Activated CD8-positive, alpha-beta memory T cell treated with anti-CD3 and anti-CD28 coated beads for 48 hours (primary cell): ENCODE results near the gene IGDCC3.

ENCODE experiments used
- DNase-seq, 3 experiments: peaks; one replicate each; pipeline ENCODE4 v3.0.0-alpha.2; 2020; ENCODE audit warnings: low read depth in 2 of 3, low spot score in 2 of 3

The IGDCC3 gene

DNA sequence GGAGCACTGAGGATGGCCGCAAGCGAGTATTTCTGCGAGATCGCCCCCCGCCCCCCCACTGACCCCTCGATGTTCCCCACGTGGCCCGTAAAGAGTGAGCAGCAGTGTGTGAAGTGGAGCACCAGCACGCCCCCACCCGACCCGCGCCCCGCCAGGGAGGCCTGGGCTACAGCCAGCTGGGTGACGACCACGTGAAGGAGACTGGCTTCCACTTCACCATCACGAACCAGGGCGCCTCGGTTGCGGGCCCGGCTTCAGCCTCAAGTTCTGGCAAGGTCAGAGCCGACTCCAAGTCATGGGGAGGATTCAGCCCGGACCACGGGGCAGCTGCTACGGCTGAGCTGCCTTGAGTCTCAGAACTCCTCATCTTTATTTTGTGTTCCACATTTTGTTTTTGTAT, 75.7 kb downstream of the IGDCC3 start:
- DNase-seq, result no peak

- DNase-seq, result no peak
Observed at GRCh38 chr15:65300924-65301441, 76.8 kb downstream of the IGDCC3 start.

DNA sequence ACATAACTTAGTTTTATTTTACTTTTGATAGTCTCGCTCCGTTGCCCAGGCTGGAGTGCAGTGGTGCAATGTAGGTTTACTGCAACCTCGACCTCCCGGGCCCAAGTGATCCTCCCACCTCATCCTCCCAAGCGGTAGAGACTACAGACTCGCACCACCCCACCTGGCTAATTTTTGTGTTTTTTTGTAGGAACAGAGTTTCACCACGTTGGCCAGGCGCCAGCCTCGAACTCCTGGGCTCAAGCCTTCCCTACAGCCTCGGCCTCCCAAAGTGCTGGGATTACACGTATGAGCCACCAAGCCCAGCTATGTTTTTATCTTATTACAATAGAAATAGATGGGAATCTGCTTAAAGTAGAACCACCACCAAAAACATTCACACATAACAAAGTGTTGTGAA, 79.1 kb downstream of the IGDCC3 start:
- no peak for DNase-seq

- DNase-seq, result no peak
Observed at GRCh38 chr15:65292938-65293518, 84.8 kb downstream of the IGDCC3 start.

- no peak for DNase-seq
Observed at GRCh38 chr15:65290228-65290627, 87.6 kb downstream of the IGDCC3 start.

DNA sequence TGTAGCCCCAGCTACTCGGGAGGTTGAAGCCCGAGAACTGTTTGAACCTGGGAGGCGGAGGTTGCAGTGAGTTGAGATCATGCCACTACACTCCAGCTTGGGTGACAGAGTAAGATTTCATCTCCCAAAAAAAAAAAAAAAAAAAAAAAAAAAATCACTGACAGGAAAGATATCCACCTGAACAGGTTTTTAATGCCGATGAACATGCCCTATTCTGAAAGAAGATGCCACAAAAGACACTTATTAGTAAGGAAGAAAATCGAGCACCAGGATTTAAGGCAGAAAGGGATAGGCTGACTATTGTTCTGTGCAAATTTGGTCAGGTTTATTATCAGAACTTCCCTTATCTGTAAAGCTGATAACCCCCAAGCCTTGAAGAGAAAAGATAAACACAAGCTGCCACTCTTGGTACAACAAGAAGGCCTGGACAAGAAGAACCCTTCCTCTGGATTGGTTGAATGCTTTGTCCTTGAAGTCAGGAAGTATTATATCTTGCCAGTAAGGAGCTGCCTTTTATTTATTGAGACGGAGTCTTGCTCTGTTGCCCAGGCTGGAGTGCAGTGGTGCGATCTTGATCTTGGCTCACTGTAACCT, 88.4 kb downstream of the IGDCC3 start:
- no peak for DNase-seq

DNA sequence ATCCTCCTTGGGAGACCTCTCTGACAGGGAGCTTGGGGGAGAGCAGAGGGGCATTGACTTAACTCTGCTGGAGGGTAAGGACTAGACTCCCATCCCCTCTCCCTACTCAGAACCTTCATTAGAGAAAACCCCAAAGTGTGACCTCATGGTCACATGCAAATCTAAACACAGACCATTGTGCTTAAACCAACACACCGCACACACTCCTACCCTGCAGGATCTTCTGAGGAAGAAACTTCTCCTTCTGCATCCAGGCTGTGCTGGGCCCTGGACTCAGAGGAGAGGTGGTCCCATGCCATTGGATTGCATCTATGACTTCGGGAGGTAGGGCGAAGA, 90.3 kb downstream of the IGDCC3 start:
- no peak for DNase-seq

DNA sequence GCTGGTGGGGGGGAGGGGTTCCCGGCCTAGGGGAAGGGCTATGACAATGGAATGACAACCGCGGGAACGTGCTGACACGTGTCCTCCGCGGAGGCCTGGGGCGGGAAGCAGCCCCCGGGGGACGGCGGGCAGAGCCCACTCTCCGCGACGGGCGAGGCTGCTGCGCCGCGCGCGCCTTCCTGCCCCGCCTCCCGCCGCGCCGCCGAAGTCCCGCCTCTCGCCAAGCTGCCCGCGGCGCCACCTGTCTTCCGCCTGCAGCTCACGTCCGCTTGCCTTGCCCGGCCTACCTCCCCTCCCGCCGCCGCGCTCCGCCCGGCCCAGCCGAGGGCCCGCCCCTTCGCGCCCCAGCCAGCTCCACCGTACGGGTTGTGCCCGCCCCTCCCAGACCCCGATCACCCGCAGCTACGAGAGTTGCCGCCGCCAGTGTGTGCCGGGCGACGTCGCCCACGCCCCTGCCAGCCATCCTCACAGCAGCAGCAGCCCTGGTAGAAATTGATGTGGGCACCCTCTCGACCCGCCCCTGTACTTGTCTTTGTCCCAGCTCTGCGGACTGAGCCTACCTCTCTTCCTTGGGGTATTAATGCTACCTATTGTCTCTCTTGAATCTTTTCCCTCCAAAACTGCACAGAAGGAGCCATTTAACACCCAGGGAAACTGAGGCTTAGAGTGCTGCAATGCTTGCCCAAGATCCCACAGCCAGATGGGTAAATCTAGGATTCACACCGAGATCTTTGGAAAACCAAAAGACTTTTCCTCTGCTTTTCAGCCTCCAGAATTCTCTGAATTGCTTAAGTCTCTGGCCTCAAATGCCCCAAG, 90.9 kb downstream of the IGDCC3 start, which contains the start of gene PARP16:
PARP16 (minus strand) TSS at position 180 of the 816 bp plus-strand sequence. CDS start 457 bp downstream, outside the sequence.
- peak; percentile 85 to 90 (median 88) for DNase-seq

DNA sequence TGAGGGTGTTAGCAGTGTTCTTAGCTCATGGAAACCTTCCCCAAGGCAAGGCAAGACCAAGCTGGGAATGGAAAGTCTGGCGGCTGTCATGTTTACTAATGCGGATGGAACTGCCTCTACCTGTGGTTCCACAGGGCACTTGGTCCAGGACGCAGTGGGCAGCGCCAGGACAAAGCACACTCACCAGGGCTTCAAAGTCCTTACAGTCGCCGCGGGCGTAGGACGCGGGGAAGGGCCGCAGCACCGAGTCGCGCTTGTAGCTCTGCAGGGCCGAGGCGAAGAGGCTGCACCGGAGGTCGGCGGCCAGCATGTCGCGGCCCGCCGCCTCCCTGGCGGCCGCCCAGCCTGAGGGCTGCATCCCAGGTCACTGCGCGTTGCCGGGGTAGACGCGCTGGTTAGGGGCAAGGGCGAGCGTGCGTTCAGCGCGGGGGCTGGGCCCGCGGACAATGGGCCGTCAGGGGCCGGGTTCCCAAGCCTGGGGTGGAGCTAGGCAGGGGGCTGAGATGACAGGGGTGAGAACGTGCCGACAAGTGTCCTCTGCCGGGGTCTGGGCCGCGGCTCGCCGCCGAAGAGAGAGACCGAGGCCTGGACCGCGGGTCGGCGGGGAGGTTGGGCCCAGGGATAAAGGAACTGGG, 91.6 kb downstream of the IGDCC3 start:
- no peak for DNase-seq

GRCh38 chr15:65285291-65286068, 92.3 kb downstream of the IGDCC3 start:
- DNase-seq, result no peak

DNA sequence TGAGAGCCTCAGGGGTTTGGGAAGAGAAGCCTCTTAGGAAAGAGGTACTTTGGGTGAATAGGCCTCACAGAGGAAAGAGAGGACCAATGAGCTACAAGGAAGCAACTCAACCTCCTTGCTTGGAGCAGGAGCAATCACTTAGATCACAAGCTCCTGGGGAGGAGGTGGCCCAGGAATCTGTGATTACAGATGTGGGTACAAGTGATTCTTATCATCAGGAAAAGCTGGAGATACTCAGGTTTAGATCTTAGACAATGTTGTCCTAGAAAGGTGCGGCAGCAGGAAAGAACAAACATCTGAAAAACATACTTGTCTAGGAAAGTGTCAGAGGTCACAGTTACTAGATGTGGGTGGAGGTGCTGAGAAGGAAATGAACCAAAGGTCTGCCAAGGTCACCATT, 99.3 kb downstream of the IGDCC3 start:
- no peak for DNase-seq
